ENCODE measurements around the gene ODAD3.
"Not testable (repeated sequence)": the region's sequence is repeated elsewhere in the genome, so short reads cannot be mapped to it uniquely, and the experiment has no call there.

Gene ODAD3

DNA sequence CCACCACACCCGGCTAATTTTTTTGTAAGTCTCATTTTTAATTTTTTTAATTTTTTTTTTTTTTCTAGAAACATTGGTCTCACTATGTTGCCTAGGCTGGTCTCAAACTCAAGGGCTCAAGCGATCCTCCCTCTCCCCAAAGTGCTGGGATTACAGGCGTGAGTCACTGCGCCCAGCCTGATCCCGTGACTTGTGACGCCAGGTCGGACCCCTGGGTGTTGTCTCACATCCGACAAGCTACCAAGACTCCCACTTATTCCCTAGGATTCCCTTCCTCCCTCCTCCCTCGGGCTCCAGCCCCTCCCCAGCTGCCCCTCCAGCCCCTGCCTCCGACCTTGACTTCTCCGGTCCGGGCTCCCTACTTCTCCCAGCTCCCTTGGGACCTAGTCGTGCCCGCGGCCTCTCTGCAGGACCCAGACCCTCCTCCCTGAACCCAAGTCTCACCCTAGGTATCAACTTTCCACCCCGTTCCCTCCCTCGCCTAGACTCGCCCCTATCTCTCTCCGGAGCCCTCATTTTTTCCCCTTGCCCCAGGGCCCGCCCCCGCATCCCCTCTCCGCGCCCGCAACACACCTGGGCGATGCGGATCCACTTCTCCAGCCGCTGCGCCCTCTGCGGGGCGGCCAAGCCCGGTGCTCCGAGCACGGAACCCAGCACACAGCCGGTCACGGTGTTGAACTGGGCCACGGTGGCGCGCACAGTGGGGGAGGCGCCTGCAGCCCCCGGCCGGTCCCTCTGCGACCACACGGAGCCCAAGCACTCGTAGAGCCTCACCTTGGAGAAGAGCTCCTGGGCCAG, 28.9 kb downstream of the ODAD3 start:
- DNase-seq (ENCODE audit: low read depth) = no peak

DNA sequence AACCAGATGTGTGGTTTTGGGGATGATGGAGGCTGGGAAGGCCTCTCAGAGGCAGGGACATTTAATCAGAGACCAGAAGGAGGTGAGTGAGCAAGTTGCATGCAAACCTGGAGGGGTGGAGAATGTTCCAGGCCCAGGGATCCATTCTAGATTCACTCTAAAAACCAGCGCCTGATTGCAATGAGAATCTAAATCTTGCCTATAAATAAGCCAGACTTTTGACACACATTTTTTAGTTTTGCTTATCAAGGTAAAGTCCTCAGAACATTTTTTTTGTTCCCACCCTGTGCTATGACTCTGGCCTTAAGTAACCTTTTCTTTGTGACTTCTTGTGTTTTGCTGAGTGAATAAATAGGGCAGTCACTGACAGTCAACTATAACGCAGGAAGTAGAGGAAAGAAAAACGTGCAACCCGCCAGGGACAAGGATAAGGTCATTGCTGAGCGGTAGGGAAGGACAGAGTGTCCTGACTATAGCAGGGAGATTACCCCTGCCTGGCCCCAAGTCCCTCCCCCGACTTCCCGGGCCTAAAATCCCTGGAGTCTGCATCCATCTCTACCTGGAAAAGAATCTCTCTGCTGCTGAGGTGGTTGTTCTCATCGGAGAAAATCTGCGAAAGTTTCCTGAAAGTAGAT, 30.2 kb downstream of the ODAD3 start:
- DNase-seq (ENCODE audit: low read depth) = no peak

DNA sequence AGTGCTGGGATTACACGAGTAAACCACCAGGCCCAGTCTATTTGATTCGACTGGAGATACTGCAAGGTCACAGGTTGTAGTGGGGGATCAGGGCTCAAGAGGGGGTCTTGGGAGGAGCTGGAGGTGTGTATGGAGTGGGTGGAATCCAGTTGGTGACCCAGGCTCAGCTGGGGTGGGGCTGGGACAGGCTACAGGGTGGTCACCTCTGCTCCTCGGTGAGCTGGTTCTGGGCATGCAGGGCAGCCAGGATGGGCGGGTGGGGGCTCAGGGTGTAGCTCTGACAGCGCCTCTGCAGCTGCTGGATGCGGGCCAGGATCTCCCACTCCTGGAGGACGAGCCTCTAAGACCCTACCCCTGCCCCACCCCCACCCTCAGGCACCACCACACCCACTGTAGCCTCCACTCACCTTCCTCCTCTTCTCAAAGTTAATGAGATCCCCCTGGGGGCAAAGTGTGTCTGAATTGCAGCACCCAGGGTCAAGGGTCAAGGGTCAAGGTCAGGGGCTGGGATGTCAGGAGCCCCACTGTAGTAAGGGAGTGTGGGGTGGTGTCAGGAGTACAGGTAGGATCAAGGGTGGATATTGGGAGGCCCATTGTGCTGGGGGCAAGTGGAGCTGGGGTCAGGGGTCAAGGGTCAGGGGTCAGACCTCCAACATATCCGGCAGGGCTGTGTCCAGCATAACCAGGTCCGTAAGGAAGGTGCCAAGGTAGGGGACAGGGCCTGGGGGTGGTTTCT, 32.9 kb downstream of the ODAD3 start:
- DNase-seq (ENCODE audit: low read depth) = no peak

DNA sequence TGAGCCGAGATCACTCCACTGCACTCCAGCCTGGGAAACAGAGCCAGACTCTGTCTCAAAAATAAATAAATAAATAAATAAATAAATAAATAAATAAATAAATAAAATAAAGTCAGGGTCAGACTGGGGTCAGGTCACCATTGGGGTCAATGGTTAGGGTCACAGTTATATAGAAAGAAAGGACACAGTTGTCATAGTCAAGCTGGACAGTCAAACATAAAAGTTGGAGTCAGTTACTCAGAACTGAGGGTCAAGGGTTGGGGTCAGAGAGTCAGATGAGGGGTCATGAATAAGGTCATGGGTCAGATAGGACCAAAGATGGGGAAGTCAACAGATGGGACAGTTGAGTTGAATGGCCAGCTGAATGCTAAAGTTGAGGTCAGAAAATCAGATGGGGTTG, 34.1 kb downstream of the ODAD3 start:
- no peak for DNase-seq (ENCODE audit: low read depth)

DNA sequence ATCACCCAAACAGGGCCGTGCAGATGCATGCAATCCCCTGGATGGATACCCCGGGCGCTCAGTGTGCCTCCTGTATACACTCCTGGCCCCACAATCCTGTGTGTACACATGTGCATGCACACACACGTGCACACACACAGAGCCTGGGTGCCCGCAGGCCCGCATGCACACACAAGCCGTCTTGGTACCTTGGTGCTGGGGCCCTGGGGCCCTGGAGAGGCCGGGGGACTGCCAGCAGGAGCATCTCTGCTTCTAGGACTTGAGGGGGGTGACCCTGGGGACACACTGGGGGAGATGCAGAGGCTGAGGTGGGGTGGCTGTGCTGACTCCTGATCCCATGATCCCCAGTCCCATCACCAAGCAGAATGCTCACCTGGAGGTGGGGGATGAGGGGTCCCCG, 35.3 kb downstream of the ODAD3 start:
- no peak for DNase-seq (ENCODE audit: low read depth)

DNA sequence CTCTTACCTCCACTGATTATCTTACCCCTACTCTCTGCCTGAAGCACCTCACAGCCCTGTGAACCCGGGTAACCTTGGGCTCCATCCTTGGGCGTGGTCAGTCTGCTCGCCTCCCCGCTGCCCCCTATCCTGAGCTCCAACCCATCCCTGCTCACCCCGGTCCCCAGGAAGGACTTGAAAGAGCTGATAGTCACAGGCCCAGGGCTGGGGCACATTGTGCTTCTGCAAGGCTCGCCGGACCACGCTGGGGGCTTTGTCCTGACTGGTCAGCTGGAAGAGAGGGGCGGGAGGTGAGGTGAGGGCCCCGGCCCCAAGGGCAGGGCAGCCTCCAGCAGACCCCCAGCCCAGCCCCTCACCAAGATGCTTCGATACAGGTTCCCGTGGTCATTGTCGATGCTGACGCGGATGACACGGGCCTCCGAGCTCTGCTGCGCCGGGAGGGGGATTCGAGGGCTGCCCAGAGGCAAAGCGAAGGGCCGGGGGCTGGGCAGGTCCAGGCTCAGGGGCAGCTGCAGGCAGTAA, 37.8 kb downstream of the ODAD3 start:
- no peak for DNase-seq (ENCODE audit: low read depth)

DNA sequence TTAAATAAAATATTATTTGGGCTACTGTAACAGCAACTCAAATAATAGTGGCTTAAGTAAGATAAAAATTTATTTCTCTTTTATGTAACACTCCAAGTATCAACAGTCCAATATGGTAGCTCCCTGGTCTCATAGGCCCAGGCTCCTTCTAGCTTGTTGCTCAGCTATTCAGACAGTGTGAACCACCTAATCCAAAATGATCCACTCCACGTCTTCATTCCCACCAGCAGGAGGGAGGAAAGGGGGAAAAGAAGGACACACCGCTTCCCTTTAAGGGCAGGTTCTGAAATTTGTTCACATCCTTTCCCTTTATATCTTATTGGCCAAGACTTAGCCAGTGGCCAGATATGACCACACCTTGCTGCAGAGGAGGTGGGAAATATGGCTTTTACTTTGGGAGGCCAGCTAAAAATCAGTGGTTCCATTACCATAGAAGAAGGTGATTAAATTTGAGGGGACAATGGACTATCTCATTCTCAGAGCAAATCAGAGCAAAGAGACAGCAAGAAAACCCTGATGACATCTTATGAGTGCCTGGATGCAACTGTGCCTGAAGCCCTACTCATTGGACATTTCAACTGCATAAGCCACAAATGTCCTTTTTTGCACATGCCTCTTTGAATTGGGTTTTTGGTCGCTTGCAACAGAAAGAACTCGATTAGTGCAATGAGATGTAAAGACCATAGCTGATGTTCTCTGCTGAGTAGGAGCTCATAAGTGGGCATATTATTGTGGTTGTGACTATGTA, 43.8 kb downstream of the ODAD3 start:
- no peak for DNase-seq (ENCODE audit: low read depth)

DNA sequence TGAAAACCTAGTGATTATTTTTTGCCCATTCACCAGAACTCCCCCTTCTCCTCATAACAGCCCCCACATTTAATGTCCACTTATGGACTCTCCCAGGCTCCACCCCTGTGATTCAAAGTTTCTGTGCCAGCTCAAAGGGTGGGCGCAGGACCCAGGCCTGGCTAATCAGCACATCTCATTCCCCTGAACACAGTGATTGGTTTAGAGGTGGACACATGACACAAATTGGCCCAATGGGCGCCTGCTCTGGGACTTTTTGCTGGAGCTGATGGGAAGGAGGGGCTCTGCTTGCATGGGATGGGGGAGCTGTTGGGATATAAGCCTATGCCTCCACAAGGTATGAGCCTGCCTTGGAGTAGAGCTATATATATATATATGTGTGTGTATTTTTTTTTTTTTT, 44.6 kb downstream of the ODAD3 start:
- no peak for DNase-seq (ENCODE audit: low read depth)

DNA sequence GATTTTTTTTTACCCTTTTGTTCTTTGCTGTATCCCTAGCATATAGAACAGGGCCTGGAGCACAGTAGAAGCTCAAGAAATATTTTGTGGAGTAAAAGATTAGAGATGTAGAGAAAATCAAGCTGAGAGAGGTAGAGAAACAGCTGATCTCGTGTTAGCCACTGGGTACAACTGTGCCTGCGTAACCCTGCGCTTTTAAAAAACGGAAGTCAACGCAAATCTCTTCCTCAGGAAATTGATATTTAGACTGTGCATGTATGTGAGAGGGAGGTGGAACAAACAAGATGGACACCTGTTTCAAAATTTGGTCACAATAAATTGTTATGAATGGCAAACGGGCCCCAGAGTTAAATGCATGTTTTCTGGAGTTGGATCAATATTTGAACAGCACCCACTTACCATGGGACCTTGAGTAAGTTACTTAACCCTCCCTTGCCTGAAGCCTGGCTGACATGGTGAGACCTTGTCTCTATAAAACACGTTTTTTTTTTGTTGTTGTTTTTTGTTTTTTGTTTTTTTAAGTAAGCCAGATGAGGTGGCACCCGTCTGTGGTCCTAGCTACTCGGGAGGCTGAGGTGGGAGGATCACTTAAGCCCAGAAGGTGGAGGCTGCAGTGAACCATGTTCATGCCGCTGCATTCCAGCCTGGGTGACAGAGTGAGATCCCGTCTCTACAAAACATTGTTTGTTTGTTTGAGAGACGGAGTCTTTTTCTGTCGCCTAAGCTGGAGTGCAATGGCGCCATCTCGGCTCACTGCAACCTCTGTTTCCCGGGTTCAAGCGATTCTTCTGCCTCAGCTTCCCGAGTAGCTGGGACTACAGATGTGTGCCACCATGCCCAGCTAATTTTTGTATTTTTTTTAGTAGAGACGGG, 47.5 kb downstream of the ODAD3 start:
- DNase-seq (ENCODE audit: low read depth) = no peak

DNA sequence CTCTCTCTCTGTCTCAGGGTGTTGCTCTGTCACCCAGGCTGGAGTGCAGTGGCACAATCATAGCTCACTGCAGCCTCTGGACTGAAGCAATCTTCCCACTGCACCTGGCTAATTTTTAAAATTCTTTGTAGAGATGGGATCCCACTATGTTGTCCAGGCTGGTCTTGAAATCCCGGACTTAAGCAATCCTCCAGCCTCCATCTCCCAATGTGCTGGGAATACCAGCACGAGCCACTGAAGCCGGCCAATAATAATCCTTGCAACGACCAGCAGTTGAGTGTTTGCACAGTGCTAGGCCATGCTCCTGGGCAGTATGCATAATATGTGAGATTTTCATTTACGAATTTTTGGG, 50.2 kb downstream of the ODAD3 start:
- no peak for DNase-seq (ENCODE audit: low read depth)

DNA sequence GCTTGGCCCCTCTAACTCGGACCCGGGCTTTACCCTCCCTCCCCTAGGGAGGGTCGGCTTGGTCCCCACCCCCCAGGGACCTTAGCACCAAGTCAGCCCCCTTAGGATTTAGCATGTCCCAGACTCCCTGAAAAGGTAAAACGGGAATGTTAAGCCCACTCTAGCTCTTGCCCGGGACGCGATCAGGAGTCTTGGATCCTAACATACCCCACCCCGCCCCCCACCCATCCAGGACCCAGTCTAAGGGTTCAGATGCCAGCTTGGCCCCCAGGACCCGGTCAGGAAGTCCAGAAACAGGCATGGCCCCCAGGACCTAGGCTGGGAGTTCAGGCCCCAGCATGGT, 51.2 kb downstream of the ODAD3 start:
- DNase-seq (ENCODE audit: low read depth) = no peak

DNA sequence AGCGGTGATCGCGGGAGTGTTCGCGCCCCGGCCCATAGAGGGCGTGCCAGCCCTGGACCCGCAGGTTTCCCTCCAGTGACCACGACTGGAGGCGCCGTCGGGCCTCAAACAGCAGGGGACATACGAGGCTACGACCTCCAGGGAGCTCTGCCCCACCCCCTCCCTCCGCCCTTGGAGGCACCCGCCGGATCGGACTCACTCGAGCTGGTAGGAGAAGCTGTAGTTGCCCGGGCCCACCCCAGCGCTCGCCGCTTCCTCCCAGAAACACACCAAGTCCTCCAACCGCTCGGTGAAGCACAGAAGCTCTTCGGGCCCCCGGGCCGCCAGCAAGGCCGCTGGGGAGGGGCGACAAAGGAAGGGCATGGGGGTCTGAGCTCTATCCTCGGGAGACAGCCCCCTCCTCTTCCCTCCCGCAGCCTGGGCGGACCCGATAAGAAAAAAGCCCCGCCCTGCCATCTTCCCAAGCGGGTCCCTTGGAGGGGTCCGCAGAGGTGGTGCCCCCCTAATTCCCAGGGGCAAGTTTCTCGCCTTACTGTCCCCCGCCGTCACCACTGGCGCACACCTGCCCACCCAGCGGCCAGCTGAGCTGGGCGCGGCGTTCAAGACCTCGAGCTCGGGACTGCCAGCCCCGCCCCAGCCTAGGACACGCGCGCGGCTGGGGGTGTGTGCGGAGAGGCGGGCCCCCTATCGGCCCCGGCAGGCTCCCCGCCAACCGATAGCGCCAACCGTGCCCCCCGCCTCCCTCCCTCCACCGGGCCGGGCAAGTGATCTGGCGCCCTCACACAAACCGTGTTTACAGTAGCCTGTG, 51.8 kb downstream of the ODAD3 start:
- DNase-seq (ENCODE audit: low read depth) = no peak

DNA sequence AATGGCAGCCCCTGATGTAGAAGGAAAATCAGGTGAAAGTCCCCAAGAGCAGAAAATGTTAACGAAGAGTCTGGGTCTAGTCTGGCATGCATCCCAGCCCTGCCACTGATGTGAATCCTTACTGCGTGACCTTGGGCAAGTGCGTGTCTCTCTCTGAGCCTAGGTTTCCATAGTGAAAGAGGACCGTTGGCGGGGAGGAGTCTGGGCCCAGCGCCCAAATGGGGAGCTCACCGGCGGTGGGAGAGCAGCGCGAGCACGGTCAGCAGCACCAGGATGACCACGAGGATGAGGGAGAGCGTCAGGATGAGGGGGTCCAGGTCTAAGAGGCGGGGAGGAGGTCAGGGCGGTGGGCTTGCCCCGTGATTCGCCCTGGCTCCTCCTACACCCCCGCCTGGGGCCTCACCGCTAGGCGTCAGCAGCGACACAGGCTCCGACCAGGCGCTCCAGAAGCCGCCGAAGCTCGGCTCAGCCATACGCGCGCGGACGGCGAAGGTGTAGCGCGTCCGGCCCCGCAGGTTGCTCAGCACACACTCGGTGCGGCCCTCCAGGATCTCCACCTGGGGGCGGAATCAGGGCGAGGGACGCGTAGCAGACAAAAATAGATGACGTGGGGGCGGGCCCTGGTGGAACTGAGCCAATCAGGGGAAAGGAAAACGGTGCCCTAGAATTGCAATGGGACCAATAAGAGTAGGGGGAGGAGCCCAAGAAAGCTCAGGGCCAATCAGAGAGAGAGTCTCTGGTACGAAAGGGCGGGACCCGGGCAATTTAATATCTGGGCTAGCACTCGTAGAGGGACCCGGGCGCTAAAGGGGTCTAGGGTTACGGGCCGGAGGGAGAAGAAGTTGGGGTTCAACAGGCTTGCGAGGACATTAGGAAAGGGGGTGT, 54.0 kb downstream of the ODAD3 start:
- peak; percentile 64 for DNase-seq (ENCODE audit: low read depth)

DNA sequence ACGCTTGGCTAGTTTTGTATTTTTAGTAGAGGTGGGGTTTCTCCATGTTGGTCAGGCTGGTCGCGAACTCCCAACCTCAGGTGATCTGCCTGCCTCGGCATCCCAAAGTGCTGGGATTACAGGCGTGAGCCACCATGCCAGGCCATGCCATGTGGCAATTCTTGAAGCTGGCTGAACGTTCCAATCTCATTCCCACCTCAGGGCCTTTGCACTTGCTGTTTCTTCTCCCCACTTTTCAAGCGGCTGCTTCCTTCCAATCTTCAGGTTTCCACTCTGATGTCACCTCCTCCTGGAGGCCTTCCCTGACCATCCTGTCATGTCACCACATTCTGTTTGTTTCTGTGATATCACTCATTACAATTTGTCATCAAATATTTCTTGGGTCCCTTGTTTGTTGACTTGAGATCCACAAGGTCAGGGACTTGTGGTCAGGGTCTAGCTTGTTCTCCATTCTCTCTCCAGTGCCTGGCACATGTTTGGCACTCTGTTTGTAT, 55.0 kb downstream of the ODAD3 start:
- no peak for DNase-seq (ENCODE audit: low read depth)

DNA sequence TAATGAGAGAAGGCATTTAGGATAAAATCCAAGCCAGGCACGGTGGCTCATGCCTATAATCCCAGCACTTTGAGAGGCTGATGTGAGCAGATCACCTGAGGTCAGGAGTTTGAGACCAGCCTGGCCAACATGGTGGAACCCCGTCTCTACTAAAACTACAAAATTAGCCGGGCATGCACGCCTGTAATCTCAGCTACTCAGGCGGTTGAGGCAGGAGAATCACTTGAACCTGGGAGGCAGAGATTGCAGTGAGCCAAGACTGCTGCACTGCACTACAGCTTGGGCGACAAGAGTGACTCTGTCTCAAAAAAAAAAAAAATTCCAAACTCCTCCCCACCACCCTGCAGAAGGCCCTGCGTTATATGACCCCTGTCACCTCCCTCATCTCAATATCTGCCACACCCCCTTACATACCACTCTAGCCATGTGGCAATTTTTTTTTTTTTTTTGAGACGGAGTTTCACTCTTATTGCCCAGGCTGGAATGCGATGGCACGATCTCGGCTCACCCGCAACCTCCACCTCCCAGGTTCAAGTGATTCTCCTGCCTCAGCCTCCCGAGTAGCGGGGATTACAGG, 55.6 kb downstream of the ODAD3 start:
- not testable (repeated sequence) for DNase-seq (ENCODE audit: low read depth)

DNA sequence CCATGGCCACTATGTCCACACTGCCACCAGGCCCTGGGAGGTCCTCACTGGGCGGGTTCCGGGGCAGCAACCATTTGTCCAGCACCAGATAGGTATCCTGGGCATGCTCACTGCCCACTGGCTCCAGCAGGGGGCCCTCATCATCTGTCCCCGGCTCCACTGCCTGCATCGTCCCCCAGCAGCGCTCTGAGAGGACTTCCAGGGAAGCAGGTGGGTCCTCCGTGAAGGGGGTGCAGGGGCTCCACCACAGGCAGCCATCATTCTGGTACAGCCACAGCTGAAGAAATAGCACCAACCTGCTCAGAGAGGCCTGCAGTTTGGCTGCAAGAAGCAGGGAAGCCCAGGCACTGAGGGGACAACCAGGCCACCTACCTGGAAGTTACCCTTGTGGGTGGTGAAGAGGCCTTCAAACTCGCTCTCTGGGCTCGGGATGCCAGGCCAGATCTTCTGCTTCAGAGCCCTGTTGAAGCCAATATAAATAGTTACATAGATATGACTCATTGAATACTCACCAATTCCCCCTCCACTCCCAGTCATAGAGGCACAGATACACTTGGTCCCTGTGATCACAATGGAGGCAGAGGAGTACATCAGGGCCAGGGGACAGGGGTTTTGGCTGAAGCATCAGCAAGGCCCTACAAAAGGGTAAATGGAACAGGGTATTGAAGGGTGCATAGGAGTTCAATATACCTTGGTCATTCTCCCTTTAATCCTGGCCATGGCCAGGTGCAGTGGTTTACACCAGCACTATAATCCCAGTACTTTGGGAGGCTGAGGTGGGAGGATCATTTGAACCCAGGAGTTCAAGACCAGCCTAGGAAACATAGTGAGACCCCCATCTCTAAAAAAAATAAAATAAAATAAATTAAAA, 56.4 kb downstream of the ODAD3 start:
- no peak for DNase-seq (ENCODE audit: low read depth)

DNA sequence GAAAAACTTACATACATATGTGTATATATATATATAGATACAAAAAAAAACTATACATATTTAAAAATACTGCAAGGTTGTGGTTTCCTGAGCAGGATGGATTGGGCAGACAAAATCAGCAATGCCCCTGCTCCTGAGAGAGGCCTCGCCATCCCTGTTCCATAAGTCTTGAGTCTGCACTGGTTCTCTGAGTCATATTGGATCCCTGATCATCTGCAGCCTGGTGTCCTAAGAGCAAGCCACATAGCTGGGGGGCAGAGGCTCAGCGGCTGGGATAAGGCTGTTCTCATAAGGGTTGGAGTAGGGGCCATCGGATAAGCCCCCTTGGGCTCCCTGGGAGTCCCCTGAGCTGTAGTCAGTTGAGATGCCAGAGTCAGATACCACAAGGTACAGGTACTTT, 57.2 kb downstream of the ODAD3 start:
- no peak for DNase-seq (ENCODE audit: low read depth)

DNA sequence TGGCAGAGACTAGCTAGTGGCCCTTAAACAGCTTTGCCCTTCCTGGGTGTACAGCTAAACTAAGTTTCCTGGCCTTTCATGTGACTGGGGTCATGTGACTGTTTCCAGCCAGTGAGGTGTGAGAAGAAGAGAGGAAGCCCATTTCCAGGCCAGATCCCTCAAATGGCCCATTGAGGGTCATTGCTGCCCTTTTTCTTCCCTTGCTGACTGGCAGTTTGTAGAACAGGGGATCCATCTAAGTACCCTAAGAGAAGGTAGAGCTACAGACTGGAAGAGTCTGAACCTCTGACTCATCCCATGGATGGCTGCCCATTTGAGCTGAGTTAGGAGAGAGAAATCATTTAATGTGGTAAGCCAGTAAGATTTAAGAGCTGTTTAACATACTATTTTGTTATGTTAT, 57.7 kb downstream of the ODAD3 start:
- DNase-seq (ENCODE audit: low read depth) = no peak

Data from stimulated activated CD8-positive, alpha-beta memory T cell treated with anti-CD3 and anti-CD28 coated beads, Interleukin-15, amount 100 ng/mL, for 24 hours (primary cell).